Adrenal gland (tissue), 12 donors: ENCODE data around the gene RBM23. TPM values are rescaled to one million over a fixed set of nuclear protein-coding genes. Genes with fewer than 3 reads are reported as not detected.
A peak's percentile ranks its signal among the peaks of the same experiment; 100 is the strongest.

Source experiments
- DNase-seq, 7 donors: peaks; one replicate each; pipeline ENCODE4 v3.0.0-alpha.2; 2019 to 2020
- H3K27ac ChIP-seq, 5 donors: fragments of 200-600 bp; sonication (generic) in 4 of 5; 1 replicate in 3 of 5; 2 replicates in 2 of 5; pipeline versions ENCODE4 v1.5.1 to v1.8.0; 2016 to 2020; ENCODE audit warnings: mild to moderate bottlenecking in 1 of 5
- H3K27me3 ChIP-seq: fragments of 200-600 bp; 2 replicates; pipeline ENCODE4 v1.8.0; 2021
- H3K36me3 ChIP-seq, 2 donors: fragments of 200-600 bp; replicated peaks in 1 of 2; 1 replicate in 1 of 2; 2 replicates in 1 of 2; pipeline versions ENCODE4 v1.5.1 to v1.8.0; 2018 to 2022
- H3K4me1 ChIP-seq, 2 donors: fragments of 200-600 bp; replicated peaks in 1 of 2; 1 replicate in 1 of 2; 2 replicates in 1 of 2; pipeline versions ENCODE4 v1.5.1 to v1.8.0; 2018 to 2021
- H3K4me3 ChIP-seq, 4 donors: fragments of 200-600 bp; sonication (generic) in 3 of 4; one replicate each; pipeline ENCODE4 v1.5.1; 2016 to 2018
- H3K9me3 ChIP-seq, 3 donors: fragments of 200-600 bp; sonication (generic) in 1 of 3; replicated peaks in 1 of 3; 1 replicate in 2 of 3; 2 replicates in 1 of 3; pipeline versions ENCODE4 v1.5.1 to v1.8.0; 2016 to 2021
- CTCF ChIP-seq, 6 experiments: fragments of 450-650 bp in 4 of 6; fragments of 200-600 bp in 2 of 6; sonication (generic) in 1 of 6; IDR thresholded peaks; 1 replicate in 5 of 6; 2 replicates in 1 of 6; pipeline versions ENCODE4 v1.5.1 to v1.8.0; 2016 to 2021; ENCODE audit warnings: antibody characterized with exemption in 6 of 6, mild to moderate bottlenecking in 2 of 6, moderate library complexity in 1 of 6
- POLR2A ChIP-seq, 2 donors: fragments of 450-650 bp; IDR thresholded peaks; one replicate each; pipeline ENCODE4 v1.6.1; 2017; ENCODE audit warnings: antibody characterized with exemption in 2 of 2, mild to moderate bottlenecking in 2 of 2, moderate library complexity in 1 of 2
- WGBS, 4 donors: extraction: QIAGEN DNeasy Blood & Tissue Kit in 2 of 4; methylation state at CpG; one replicate each; pipeline versions ENCODE4 v1.1.5 to v1.1.7; 2013 to 2017; 5-methylcytosine and 5-hydroxymethylcytosine counted together
- intact Hi-C, 2 donors: fragments of 100-400 bp; cut with DNase I; formaldehyde crosslinking; loops; one replicate each; pipeline versions ENCODE4 v1.14.1 to v1.15.0; 2022 to 2023
- polyA plus RNA-seq, 3 donors: library from polyadenylated mRNA; stranded (reverse); fragments of 200-250 nt in 2 of 3; fragments of 350-450 nt in 1 of 3; fragmentation: Illumina TruSeq in 1 of 3; extraction: RNeasy Lipid Tissue Mini Kit (QIAGEN cat#74804) in 1 of 3; gene quantifications; one replicate each; pipeline ENCODE4 v1.2.3, GENCODE V29; 2013 to 2014
- total RNA-seq, 9 donors: library from RNA; depleted of rRNA in 4 of 9; stranded (reverse); fragments of >200 nt in 4 of 9; fragments of 120-200 nt in 1 of 9; fragmentation: NEBNext Ultra II Directional in 1 of 9; extraction: Animal tissue kit (Norgen Biotek cat#: 25700) in 1 of 9; gene quantifications; one replicate each; pipeline versions ENCODE4 v1.1.0 to v1.2.4, GENCODE V29; 2013 to 2023
- donor health status: healthy with polysubstance abuse.
- donor health status: Bipolar disorder and iron deficiency.
- donor health status: DM: yes; HTN: yes; CAD: no.
- donor health status: DM: no; HTN: no; CAD: no.
- donor health status: DM: no; HTN: no; CAD: no.
- donor health status: DM: yes; HTN: yes; CAD: no.

RBM23 gene
- total and polyA plus RNA-seq, 12 donors, result 39.5 to 1,877 (median 80.1) TPM

- TF ChIP-seq POLR2A (IDR thresholded peaks at IDR 0.05) (no peak), CTCF (IDR thresholded peaks at IDR 0.05) (no peak)
- no peak overlapping the region for H3K27ac ChIP-seq
- intact Hi-C loops, result no loop called here
- H3K4me3 ChIP-seq, result no peak overlapping the region
- H3K9me3 ChIP-seq, result no peaks in the 10 kb centered on the region
- 90 to 97% (median 95%) methylated on average over 6 to 7 of the region's 7 CpGs for WGBS, 4 donors
- DNase-seq, result no peak
- peaks cover 0 to 69% of the 10 kb centered on the region in 2 donors for H3K36me3 ChIP-seq
- H3K4me1 ChIP-seq, result peaks cover 8 to 17% of the 10 kb centered on the region in 2 donors
- no peaks in the 10 kb centered on the region for H3K27me3 ChIP-seq
Observed at GRCh38 chr14:22901799-22902198, 17.1 kb downstream of the RBM23 start.

GRCh38 chr14:22900081-22900799 lies 18.7 kb downstream of the RBM23 start:
- Histone ChIP-seq H3K27me3 (no peaks in the 10 kb centered on the region), H3K4me3 (no peak overlapping the region), H3K27ac (peak overlapping the region in 2 of 5 donors; percentile 28 to 30), H3K9me3 (no peaks in the 10 kb centered on the region), H3K4me1 (peaks cover 8 to 17% of the 10 kb centered on the region in 2 donors), H3K36me3 (peaks cover 0 to 53% of the 10 kb centered on the region in 2 donors)
- 22 to 40% (median 36%) methylated on average over 1 to 3 of the region's 3 CpGs for WGBS, 4 donors
- TF ChIP-seq POLR2A (IDR thresholded peaks at IDR 0.05) (no peak), CTCF (IDR thresholded peaks at IDR 0.05) (peak in 5 of 6 experiments; percentile 15 to 50 (median 48))
- DNase-seq, result peak in 4 of 7 donors; percentile 32 to 63 (median 46)
- intact Hi-C loops, result no loop called here

GRCh38 chr14:22898302-22899090 lies 20.5 kb downstream of the RBM23 start:
- Histone ChIP-seq H3K9me3 (no peaks in the 10 kb centered on the region), H3K36me3 (peaks cover 0 to 36% of the 10 kb centered on the region in 2 donors), H3K27ac (peak overlapping the region in 3 of 5 donors; percentile 8 to 32 (median 29)), H3K27me3 (no peaks in the 10 kb centered on the region), H3K4me3 (no peak overlapping the region), H3K4me1 (peaks cover 4 to 13% of the 10 kb centered on the region in 2 donors)
- TF ChIP-seq POLR2A (IDR thresholded peaks at IDR 0.05) (no peak), CTCF (IDR thresholded peaks at IDR 0.05) (no peak)
- intact Hi-C loops, result no loop called here
- WGBS, 4 donors, result 43 to 50% (median 47%) methylated on average over 8 of the region's 8 CpGs
- DNase-seq, result peak in 3 of 7 donors; percentile 29 to 41 (median 38)

GRCh38 chr14:22897357-22897756 lies 21.6 kb downstream of the RBM23 start:
- Histone ChIP-seq H3K36me3 (peaks cover 0 to 25% of the 10 kb centered on the region in 2 donors), H3K4me1 (peaks cover 0 to 9% of the 10 kb centered on the region in 2 donors), H3K27ac (no peak overlapping the region), H3K4me3 (no peak overlapping the region), H3K27me3 (no peaks in the 10 kb centered on the region), H3K9me3 (no peaks in the 10 kb centered on the region)
- no peak for DNase-seq
- intact Hi-C loops, result no loop called here
- WGBS, 4 donors, result 83 to 91% (median 88%) methylated on average over 1 of the region's 1 CpG
- TF ChIP-seq CTCF (IDR thresholded peaks at IDR 0.05) (no peak), POLR2A (IDR thresholded peaks at IDR 0.05) (no peak)
